ENCODE data around the gene ZCCHC12. TPM values are rescaled to one million over a fixed set of nuclear protein-coding genes. Genes with fewer than 3 reads are reported as not detected.
"Not testable (repeated sequence)": the region's sequence is repeated elsewhere in the genome, so short reads cannot be mapped to it uniquely, and the experiment has no call there.

ZCCHC12 gene
- total and polyA plus RNA-seq, 2 experiments from 2014 or later = 0.08 to 0.17 TPM

DNA sequence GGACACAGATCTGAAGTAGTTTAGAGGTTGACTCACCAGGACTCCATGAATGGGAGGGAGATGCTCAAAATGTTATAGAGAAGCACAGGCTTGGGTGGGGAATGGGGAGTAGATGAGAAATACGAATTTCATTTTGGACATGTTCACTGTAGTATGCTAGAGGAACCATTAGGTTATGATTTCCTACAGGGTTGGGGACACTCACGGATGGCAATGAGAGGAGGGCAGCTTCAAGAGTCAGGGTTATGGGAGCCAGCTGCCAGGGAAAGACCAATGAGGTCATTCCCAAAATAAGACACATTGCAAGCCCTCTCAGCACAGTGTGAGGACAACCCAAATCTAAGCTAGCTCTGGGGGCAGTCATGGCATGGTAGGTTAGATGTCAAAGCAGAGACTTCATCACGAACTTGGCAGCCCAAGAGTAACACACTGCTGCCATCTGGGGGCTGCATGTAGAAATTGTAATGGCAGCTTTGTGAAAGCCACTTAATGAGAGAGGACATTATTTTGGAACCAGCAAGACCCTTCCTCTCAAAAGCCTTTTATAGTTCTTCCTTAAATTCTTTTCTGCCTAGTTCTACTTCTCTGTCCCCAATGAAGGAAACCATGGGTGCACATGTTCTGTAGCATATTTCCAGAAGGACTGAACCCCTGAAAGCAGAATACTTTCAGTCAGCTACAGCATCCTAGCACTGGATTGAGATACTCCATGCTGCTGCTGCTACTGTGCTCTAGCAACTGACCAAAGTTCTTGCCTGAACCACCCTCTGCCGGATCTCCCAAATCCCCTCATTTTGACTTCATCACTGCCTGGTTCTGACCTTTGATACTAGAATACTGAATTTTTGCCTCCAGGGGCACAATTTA, 16.2 kb upstream of the ZCCHC12 start:
- H3K4me1 ChIP-seq (ENCODE audit: insufficient read depth) = no peaks in the 10 kb centered on the region
- H3K4me3 ChIP-seq = no peak overlapping the region
- no peaks in the 10 kb centered on the region for H3K36me3 ChIP-seq (replicated peaks; ENCODE audit: insufficient read depth, low read depth)
- no peaks in the 10 kb centered on the region for H3K27me3 ChIP-seq
- no peak overlapping the region for H2AFZ ChIP-seq
- no peak overlapping the region for H3K27ac ChIP-seq
- peak; percentile 48 for DNase-seq (ENCODE audit: low spot score)
- no peak overlapping the region for H3K4me2 ChIP-seq
- TF ChIP-seq EZH2phosphoT487 (IDR thresholded peaks at IDR 0.05; ENCODE audit: low read depth, severe bottlenecking, unreplicated experiment) = no peak
- TF ChIP-seq, protein P1, sequence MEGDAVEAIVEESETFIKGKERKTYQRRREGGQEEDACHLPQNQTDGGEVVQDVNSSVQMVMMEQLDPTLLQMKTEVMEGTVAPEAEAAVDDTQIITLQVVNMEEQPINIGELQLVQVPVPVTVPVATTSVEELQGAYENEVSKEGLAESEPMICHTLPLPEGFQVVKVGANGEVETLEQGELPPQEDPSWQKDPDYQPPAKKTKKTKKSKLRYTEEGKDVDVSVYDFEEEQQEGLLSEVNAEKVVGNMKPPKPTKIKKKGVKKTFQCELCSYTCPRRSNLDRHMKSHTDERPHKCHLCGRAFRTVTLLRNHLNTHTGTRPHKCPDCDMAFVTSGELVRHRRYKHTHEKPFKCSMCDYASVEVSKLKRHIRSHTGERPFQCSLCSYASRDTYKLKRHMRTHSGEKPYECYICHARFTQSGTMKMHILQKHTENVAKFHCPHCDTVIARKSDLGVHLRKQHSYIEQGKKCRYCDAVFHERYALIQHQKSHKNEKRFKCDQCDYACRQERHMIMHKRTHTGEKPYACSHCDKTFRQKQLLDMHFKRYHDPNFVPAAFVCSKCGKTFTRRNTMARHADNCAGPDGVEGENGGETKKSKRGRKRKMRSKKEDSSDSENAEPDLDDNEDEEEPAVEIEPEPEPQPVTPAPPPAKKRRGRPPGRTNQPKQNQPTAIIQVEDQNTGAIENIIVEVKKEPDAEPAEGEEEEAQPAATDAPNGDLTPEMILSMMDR (IDR thresholded peaks at IDR 0.05; ENCODE audit: poor library complexity) = peak; percentile 56
- H4K20me1 ChIP-seq (ENCODE audit: insufficient read depth, poor library complexity, severe bottlenecking) = no peaks in the 10 kb centered on the region
- H3K79me2 ChIP-seq = no peaks in the 10 kb centered on the region
- H3K9me3 ChIP-seq (ENCODE audit: low read depth) = no peaks in the 10 kb centered on the region
- 58% methylated on average over 4 of the region's 4 CpGs for WGBS (ENCODE audit: low lambda C conversion rate, missing lambda C conversion rate)
- no peaks in the 10 kb centered on the region for H3K9me2 ChIP-seq (replicated peaks; ENCODE audit: insufficient read depth)

DNA sequence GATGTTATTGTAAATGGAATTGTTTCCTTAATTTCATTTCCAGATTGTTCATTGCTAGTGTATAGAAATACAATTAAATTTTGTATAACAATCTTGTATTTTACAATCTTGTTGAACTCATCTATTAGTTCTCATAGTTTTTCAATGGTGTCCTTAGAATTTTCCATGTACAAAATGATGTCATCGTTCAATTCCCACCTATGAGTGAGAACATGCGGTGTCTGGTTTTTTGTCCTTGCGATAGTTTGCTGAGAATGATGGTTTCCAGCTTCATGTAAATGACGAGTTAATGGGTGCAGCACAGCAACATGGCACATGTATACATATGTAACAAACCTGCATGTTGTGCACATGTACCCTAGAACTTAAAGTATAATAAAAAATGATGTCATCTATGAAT, 6.4 kb upstream of the ZCCHC12 start:
- not testable (repeated sequence) for H4K20me1 ChIP-seq (ENCODE audit: insufficient read depth, poor library complexity, severe bottlenecking); H3K9me2 ChIP-seq (replicated peaks; ENCODE audit: insufficient read depth); H2AFZ ChIP-seq; H3K4me1 ChIP-seq (ENCODE audit: insufficient read depth); DNase-seq (ENCODE audit: low spot score); H3K4me3 ChIP-seq; H3K79me2 ChIP-seq; H3K36me3 ChIP-seq (replicated peaks; ENCODE audit: insufficient read depth, low read depth); H3K27me3 ChIP-seq; H3K4me2 ChIP-seq; H3K27ac ChIP-seq; H3K9me3 ChIP-seq (ENCODE audit: low read depth)
- 77% methylated on average over 4 of the region's 4 CpGs for whole genome bisulfite sequencing (ENCODE audit: low lambda C conversion rate, missing lambda C conversion rate)

DNA sequence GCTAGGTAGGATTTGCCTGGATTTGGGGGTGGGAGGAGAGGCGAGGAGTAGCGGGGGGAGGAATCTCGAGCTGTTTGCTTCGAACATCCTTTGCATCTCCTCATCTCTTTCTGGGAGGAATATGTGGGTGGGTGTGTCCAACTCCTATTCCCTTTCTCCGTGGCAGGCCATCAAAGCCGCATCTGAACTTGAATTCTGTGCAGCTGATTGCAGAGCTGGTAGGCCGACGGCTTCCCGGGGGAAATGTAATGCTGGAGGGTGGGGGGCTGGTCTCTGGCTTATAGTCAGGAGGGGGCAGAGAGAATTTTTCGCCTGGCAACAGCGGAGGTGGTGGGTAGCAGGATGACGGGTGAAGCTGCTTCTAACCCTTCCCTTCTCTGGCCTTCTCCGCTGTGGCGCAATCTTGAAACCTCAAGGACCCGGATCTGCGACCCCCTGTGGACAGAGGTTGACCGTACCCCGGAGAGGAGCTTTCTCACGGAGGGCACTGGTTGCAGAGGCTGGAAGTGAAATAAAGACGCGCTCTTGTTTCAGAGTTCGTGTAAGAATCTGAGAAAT, 628 bp downstream of the ZCCHC12 start:
- 48% methylated on average over 22 of the region's 22 CpGs for WGBS (ENCODE audit: low lambda C conversion rate, missing lambda C conversion rate)

DNA sequence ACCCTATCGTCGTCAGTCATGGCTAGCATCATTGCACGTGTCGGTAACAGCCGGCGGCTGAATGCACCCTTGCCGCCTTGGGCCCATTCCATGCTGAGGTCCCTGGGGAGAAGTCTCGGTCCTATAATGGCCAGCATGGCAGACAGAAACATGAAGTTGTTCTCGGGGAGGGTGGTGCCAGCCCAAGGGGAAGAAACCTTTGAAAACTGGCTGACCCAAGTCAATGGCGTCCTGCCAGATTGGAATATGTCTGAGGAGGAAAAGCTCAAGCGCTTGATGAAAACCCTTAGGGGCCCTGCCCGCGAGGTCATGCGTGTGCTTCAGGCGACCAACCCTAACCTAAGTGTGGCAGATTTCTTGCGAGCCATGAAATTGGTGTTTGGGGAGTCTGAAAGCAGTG, 1.6 kb downstream of the ZCCHC12 start:
- Histone ChIP-seq H3K27me3 (peaks cover 26% of the 10 kb centered on the region), H3K27ac (no peak overlapping the region), H3K4me1 (ENCODE audit: insufficient read depth) (no peaks in the 10 kb centered on the region), H4K20me1 (ENCODE audit: insufficient read depth, poor library complexity, severe bottlenecking) (no peaks in the 10 kb centered on the region), H2AFZ (no peak overlapping the region), H3K4me3 (no peak overlapping the region), H3K79me2 (no peaks in the 10 kb centered on the region), H3K4me2 (no peak overlapping the region), H3K9me3 (ENCODE audit: low read depth) (no peaks in the 10 kb centered on the region), H3K9me2 (replicated peaks; ENCODE audit: insufficient read depth) (no peaks in the 10 kb centered on the region), H3K36me3 (replicated peaks; ENCODE audit: insufficient read depth, low read depth) (no peaks in the 10 kb centered on the region)
- TF ChIP-seq EZH2phosphoT487 (IDR thresholded peaks at IDR 0.05; ENCODE audit: low read depth, severe bottlenecking, unreplicated experiment) (no peak), EZH2 (IDR thresholded peaks at IDR 0.05; ENCODE audit: borderline replicate concordance) (no peak)
- TF ChIP-seq, protein P1 (IDR thresholded peaks at IDR 0.05; ENCODE audit: poor library complexity) = no peak
- 70% methylated on average over 16 of the region's 16 CpGs for WGBS (ENCODE audit: low lambda C conversion rate, missing lambda C conversion rate)
- DNase-seq (ENCODE audit: low spot score) = no peak

More for the DNA sequence above, 628 bp downstream of the ZCCHC12 start:
- TF ChIP-seq EZH2 (IDR thresholded peaks at IDR 0.05; ENCODE audit: borderline replicate concordance) (no peak), EZH2phosphoT487 (IDR thresholded peaks at IDR 0.05; ENCODE audit: low read depth, severe bottlenecking, unreplicated experiment) (no peak)
- TF ChIP-seq, protein P1 (IDR thresholded peaks at IDR 0.05; ENCODE audit: poor library complexity) = no peak
- DNase-seq (ENCODE audit: low spot score) = no peak
- Histone ChIP-seq H3K79me2 (no peaks in the 10 kb centered on the region), H3K4me3 (no peak overlapping the region), H3K36me3 (replicated peaks; ENCODE audit: insufficient read depth, low read depth) (no peaks in the 10 kb centered on the region), H3K27me3 (peaks cover 26% of the 10 kb centered on the region), H3K9me3 (ENCODE audit: low read depth) (no peaks in the 10 kb centered on the region), H3K27ac (no peak overlapping the region), H4K20me1 (ENCODE audit: insufficient read depth, poor library complexity, severe bottlenecking) (no peaks in the 10 kb centered on the region), H3K9me2 (replicated peaks; ENCODE audit: insufficient read depth) (no peaks in the 10 kb centered on the region), H3K4me2 (peak overlapping the region; percentile 80), H3K4me1 (ENCODE audit: insufficient read depth) (no peaks in the 10 kb centered on the region), H2AFZ (no peak overlapping the region)
